Mucosa of stomach (tissue), 1 donor: ENCODE measurements around the gene ETHE1.

Source experiments
- H3K27me3 ChIP-seq: one replicate; pipeline ENCODE4 v1.7.0; 2013; ENCODE audit warnings: mild to moderate bottlenecking, low read length; ENCODE audit not compliant: control insufficient read depth, insufficient read depth
- H3K36me3 ChIP-seq: one replicate; pipeline ENCODE4 v1.7.0; 2013; ENCODE audit warnings: low read length; ENCODE audit not compliant: control insufficient read depth, insufficient read depth
- H3K4me1 ChIP-seq: one replicate; pipeline ENCODE4 v1.7.0; 2013; ENCODE audit warnings: mild to moderate bottlenecking, low read length; ENCODE audit not compliant: control insufficient read depth, insufficient read depth
- H3K4me3 ChIP-seq: one replicate; pipeline ENCODE4 v1.7.0; 2013; ENCODE audit warnings: low read length
- H3K9ac ChIP-seq: one replicate; pipeline ENCODE4 v1.7.0; 2013; ENCODE audit warnings: mild to moderate bottlenecking, low read length, moderate library complexity
- H3K9me3 ChIP-seq: one replicate; pipeline ENCODE4 v1.7.0; 2013; ENCODE audit warnings: mild to moderate bottlenecking, low read length, moderate library complexity; ENCODE audit not compliant: control insufficient read depth
- donor health status: Pancreatic carcinoma.

ETHE1 gene

DNA sequence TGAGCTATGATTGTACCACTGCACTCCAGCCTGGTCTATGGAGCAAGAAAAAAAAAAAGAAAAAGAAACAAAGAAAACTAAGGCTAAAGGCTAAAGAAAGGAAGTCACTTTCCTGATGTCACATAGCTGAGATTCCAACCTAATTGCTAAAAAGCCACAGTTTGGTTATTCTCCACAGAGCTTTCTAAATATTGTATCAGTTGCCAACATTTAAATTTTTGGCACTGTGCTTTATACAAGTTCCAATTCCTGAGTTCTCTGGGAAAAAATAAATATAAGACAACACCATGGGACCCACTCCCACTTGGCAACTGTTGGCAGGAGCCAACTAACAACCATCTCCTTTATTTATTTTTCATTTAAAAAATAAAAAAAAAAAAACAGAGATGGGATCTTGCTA lies 50.4 kb downstream of the ETHE1 start:
- Histone ChIP-seq H3K9ac (no peak overlapping the region), H3K27me3 (no peaks in the 10 kb centered on the region), H3K9me3 (no peaks in the 10 kb centered on the region), H3K4me1 (peaks cover 10% of the 10 kb centered on the region), H3K4me3 (no peak overlapping the region), H3K36me3 (no peaks in the 10 kb centered on the region)

DNA sequence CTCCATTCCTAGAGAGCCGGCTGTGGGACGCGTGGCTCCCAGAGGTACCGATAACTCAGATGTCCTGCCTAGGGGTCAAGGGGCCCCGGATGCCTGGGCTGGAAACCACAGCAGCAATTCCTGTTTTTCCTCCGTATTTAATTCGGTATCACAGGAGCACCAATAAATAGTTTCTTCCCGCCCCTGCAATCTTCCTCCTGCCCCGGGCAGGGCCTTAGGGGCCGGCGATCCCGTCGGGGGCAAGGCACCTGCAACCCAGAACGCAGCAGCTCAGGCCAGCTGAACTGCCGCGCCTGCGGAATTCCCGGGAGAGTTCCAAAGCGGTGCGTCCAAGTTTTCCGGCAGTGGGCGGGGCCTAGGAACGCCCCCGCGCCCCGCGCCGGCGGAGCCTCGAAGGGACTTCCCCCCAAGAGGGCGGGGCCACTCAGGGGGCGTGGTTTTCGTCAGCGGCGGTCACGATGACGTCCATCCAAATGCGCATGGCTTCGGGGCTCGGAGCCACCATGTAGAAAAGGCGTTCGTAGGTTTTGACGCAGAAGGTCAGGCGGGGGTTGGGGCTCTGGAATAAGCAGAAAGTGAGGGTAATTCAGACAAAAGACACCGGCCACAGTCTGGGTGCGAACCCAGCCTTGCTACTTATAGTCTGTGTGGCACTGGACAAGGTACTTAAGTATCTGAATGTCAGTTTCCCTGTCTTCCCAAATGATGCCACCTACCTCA lies 51.9 kb downstream of the ETHE1 start:
- no peaks in the 10 kb centered on the region for H3K27me3 ChIP-seq
- peak overlapping the region; percentile 23 for H3K4me3 ChIP-seq
- H3K4me1 ChIP-seq, result peaks cover 10% of the 10 kb centered on the region
- no peaks in the 10 kb centered on the region for H3K9me3 ChIP-seq
- no peaks in the 10 kb centered on the region for H3K36me3 ChIP-seq
- peak overlapping the region; percentile 46 for H3K9ac ChIP-seq

DNA sequence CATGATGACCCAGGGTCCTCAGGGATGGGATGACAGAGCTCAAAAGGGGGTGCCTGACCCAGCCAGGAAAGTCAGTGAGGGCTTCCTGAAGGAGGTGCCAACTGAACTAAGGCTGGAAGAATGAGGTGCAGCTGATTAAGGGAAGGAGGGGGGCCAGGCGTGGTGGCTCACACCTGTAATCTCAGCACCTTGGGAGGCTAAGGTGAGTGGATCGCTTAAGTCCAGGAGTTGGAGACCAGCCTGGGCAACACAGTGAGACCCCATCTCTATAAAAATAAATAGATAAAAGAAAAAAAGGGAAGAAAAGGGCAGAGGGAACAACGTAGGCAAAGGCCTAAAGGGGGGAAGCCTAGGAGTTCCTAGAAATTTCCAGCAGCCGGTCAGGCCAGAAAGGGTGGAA lies 52.5 kb downstream of the ETHE1 start:
- Histone ChIP-seq H3K9me3 (no peaks in the 10 kb centered on the region), H3K4me1 (peaks cover 10% of the 10 kb centered on the region), H3K4me3 (no peak overlapping the region), H3K36me3 (no peaks in the 10 kb centered on the region), H3K27me3 (no peaks in the 10 kb centered on the region), H3K9ac (no peak overlapping the region)

DNA sequence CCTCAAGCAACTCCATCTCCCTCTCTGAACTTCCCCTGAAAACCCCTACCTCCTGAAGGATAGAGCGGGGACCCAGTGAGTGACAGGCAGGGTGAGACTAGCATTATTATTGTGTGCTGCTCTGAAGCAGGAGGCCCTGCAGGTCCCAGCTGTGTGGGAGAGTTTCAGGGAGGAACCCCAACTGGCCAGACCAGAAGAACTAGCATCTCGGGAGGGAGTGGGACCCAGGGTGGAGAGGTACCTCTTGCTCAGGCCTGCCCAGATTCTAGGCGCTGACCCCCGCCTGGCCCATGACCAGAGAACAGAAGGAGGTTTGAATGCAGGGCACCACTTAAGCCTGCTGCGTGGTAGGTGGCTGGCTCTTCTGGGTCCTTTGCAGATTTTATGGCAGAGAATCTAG lies 55.9 kb downstream of the ETHE1 start:
- no peaks in the 10 kb centered on the region for H3K36me3 ChIP-seq
- H3K4me3 ChIP-seq, result no peak overlapping the region
- H3K9me3 ChIP-seq, result no peaks in the 10 kb centered on the region
- H3K27me3 ChIP-seq, result no peaks in the 10 kb centered on the region
- H3K9ac ChIP-seq, result no peak overlapping the region
- peaks cover 10% of the 10 kb centered on the region for H3K4me1 ChIP-seq

DNA sequence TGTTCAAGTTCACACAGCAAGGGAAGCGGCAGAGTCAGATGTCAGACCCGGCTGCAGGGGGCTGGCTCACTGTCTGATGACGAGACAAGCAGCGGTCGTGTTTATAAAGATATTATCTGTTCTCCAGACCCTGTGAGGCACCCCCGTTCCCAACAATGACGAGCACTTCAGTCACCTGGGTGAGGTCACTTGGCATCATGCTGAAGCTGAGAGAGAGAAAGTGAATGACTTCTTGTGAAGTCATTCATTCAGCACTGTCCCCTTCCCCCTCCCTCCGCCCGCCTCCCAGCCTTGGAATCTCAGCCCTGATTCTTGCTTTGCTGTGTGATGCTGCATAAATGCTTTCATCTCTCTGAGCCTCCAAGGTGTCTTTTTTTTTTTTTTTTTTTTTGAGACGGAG lies 56.7 kb downstream of the ETHE1 start:
- Histone ChIP-seq H3K36me3 (no peaks in the 10 kb centered on the region), H3K27me3 (peaks cover 3% of the 10 kb centered on the region), H3K4me1 (peaks cover 14% of the 10 kb centered on the region), H3K4me3 (no peak overlapping the region), H3K9ac (no peak overlapping the region), H3K9me3 (no peaks in the 10 kb centered on the region)

DNA sequence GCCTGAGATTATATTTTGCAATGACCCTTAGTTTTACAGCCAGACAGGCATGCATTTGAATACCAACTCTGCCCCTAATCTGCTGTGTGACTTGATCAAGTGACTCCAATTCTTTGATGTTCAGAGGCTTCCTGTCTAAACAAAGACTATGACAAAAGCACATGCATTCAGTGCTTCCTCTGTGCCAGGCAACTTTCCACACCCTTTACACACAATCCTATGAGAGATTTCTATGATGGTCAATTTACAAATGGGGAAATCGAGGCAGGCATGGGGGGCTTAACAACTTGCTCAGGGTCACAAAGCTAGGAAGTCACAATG lies 57.9 kb downstream of the ETHE1 start:
- no peak overlapping the region for H3K4me3 ChIP-seq
- peaks cover 6% of the 10 kb centered on the region for H3K27me3 ChIP-seq
- H3K9ac ChIP-seq, result no peak overlapping the region
- H3K36me3 ChIP-seq, result no peaks in the 10 kb centered on the region
- H3K4me1 ChIP-seq, result peaks cover 13% of the 10 kb centered on the region
- H3K9me3 ChIP-seq, result no peaks in the 10 kb centered on the region

DNA sequence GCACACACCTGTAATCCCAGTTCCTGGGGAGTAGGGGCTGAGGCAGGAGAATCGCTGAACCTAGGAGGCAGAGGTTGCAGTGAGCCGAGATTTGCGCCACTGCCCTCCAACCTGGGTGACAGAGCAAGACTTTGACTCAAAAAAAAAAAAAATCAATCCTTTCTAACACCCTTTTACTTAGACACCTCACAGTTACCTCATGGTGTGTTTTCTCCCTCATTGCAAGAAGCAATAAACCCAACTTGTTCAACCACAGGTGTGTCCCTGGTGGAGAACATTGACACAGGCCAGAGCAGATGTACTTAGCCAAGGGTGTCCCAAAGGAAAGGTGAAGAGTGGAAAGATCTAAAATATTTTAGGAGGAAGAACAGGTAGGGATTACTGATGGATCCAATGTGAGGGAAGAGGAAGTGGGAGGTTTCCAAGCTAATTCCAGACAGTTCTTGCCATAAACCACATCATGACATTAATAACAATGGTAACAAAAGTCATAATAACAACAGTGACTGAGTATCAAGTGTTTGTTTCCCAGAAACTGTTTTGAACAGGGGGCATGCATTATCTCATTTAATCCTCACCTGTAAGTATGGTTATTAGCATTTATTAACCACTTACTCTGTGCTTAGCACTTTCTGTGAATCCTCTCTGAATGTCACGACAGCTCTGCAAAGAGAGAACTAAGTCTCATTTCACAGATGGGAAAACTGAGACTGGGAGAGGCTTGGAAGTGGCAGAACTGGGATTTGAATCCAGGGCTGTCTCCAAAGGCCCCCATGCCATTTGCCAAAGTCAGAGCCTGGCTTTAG lies 58.4 kb downstream of the ETHE1 start:
- Histone ChIP-seq H3K9ac (no peak overlapping the region), H3K4me1 (peaks cover 11% of the 10 kb centered on the region), H3K9me3 (no peaks in the 10 kb centered on the region), H3K4me3 (no peak overlapping the region), H3K36me3 (no peaks in the 10 kb centered on the region), H3K27me3 (peaks cover 6% of the 10 kb centered on the region)

DNA sequence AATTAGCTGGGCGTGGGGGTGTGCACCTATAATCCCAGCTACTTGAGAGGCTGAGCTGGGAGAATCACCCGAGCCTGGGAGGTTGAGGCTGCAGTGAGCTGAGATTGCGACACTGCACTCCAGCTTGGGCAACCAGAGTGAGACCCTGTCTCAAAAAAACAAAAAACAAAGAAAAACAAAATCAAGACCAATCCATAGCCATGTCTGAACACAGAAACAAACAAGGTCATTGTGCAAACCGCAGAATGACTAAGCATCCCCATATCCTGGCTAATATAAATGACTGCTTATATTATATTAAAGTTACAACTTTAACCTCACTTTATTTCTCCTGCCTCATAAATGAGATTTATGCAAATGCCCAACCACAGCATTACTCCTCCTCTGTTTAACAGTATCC lies 59.3 kb downstream of the ETHE1 start:
- Histone ChIP-seq H3K4me1 (peaks cover 11% of the 10 kb centered on the region), H3K9ac (no peak overlapping the region), H3K27me3 (peaks cover 6% of the 10 kb centered on the region), H3K36me3 (no peaks in the 10 kb centered on the region), H3K4me3 (no peak overlapping the region), H3K9me3 (no peaks in the 10 kb centered on the region)

DNA sequence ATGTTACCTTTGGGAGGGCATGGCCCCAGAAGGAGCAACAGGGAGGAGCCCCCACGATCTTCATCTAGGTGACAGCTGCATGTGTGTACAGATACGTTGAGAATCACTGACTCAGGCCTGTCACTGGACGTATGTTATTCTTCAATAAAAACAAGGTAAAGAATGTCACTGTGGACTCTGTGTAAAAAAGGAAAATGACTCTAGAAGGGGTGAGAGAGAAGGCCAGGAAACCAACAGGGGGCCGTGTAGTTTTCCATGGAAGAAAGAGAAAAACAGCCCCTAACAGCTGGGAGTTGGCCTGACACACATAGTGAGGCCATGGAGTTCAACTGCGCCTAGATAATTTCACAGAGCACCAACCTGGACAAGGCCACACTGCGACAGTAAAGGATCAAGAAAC lies 59.7 kb downstream of the ETHE1 start:
- no peaks in the 10 kb centered on the region for H3K36me3 ChIP-seq

DNA sequence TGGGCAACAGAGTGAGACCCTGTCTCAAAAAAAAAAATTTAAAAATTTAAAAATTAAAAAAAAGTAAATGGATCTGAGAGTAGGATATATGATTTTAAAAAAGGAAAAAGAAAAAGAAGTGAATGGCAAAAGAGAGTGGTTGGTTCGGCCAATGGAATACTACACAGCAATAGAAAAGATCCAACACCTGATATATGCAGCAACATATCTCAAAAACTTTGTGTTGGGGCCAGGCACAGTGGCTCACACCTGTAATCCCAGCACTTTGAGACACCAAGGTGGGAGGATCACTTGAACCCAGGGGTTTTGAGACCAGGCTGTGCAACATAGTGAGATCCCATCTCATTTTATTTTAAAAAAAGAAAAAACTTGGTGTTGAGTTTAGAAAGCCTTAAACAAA lies 60.2 kb downstream of the ETHE1 start:
- H3K27me3 ChIP-seq, result peaks cover 6% of the 10 kb centered on the region
- no peaks in the 10 kb centered on the region for H3K36me3 ChIP-seq
- H3K9ac ChIP-seq, result no peak overlapping the region
- peaks cover 11% of the 10 kb centered on the region for H3K4me1 ChIP-seq
- no peak overlapping the region for H3K4me3 ChIP-seq
- H3K9me3 ChIP-seq, result no peaks in the 10 kb centered on the region

More for the DNA sequence above, 59.7 kb downstream of the ETHE1 start:
- no peak overlapping the region for H3K9ac ChIP-seq
- peaks cover 6% of the 10 kb centered on the region for H3K27me3 ChIP-seq
- no peaks in the 10 kb centered on the region for H3K9me3 ChIP-seq
- H3K4me3 ChIP-seq, result no peak overlapping the region
- peaks cover 11% of the 10 kb centered on the region for H3K4me1 ChIP-seq

DNA sequence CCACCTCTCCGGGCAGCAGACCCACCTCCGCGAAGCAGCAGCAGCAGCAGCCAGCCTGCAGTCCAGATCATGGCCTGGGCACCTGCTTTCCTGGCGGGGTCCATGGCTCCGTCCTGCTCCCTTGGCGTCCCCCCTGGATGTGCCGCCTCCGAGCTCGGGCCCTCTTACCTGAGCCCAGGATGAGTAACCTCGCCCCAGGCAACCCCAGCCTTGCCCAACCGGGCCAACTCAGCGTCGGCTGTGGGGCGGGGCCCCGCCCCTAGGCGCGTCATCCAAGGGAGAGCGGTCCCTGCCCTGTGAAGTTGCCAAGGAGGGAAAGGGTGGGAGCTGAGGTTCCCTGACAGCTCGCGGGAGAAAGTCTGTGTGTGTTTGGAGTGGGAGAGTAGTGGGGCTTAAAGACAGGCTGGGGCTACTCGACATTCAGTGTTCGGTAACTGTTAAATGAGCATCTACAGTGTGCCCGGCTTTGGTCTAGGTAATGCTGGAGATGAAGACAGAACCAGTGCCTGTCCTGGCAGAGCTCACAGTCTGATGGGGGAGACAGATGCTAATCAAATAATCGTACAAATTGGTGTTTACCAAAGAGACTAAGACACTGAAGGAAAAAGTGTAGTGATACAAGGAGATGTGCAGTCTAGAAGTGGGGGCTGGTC lies 61.4 kb downstream of the ETHE1 start, which contains the start of gene LYPD3:
LYPD3 (minus strand) TSS at position 141 of the 653 bp plus-strand sequence; CDS start at position 104, 37 bp downstream.
- peaks cover 6% of the 10 kb centered on the region for H3K27me3 ChIP-seq

DNA sequence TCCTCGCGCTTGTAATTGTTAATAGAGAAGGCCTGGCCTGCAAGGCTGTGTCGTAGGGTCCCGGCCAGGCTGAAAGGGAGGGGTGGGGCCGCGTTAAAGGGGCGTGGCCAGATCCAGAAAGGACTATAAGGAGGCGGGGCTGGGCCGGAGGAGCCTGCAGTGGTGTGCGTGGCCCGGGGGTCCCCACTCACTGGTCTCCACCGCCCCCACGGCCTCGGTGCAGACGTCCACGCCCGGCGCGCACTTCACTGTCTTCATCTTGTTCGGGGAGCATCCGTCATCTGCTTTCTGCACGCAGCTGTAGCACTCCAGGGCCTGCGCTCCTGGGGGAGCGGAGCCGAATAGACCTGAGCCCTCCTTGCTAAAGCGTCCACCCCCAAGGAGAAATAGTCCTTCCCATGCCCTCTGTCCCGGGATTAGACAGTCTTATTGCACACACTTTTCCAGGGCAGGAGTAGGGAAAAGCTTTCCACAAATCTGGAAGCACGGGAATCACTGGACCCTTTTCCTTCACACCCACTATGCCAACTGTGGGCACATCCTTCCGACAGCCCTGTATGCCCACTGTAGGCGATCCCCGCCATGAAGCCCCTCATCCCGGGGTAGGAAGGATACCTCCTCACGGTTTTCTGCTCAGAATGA lies 62.7 kb downstream of the ETHE1 start:
- H3K27me3 ChIP-seq, result peaks cover 6% of the 10 kb centered on the region
- H3K9me3 ChIP-seq, result no peaks in the 10 kb centered on the region
- no peaks in the 10 kb centered on the region for H3K36me3 ChIP-seq
- peaks cover 11% of the 10 kb centered on the region for H3K4me1 ChIP-seq
- peak overlapping the region; percentile 76 for H3K4me3 ChIP-seq
- peak overlapping the region; percentile 47 for H3K9ac ChIP-seq

More for the DNA sequence above, 61.4 kb downstream of the ETHE1 start, which contains the start of gene LYPD3:
- Histone ChIP-seq H3K36me3 (no peaks in the 10 kb centered on the region), H3K9ac (no peak within 1 kb of the TSS), H3K9me3 (no peaks in the 10 kb centered on the region), H3K4me1 (peaks cover 11% of the 10 kb centered on the region), H3K4me3 (no peak within 1 kb of the TSS)
